Measurements from ENCODE around the gene APH1B.

The APH1B gene

DNA sequence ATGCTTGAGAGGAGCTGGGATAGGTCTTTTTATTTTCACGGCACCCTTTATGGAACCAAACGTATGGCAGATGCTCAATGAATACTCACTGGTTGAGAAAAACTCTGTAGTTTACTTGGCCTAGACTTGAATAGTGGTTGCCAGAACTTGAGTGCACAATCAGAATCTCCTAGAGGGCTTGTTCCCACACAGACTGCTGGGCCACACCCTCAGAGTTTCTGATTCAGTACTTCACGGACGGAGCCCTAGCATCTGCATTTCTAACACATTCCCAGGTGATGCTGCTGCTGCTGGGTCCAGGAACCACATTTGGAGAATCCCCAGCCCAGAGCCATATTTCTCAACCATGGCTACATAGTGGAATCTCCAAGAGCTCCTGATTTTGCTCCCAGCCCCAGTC, 79.7 kb downstream of the APH1B start:
- no peak for DNase-seq

DNA sequence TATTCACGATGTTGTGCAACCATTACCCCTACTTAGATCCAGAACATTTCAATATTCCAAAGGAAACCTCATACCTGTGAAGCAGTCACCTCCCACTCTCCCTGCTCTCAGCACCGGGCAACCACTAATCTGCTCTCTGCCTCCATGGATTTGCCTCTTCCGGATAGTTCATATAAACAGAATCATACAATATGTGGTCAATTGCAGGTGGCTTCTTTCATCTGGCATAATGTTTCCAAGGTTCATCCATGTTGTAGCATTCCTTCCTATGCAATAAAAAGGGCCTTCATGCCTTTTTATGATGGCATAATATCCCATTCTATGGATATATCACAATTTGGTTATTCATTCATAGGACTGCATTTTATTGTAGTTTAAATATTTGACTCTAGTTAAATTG, 80.3 kb downstream of the APH1B start:
- DNase-seq = no peak

DNA sequence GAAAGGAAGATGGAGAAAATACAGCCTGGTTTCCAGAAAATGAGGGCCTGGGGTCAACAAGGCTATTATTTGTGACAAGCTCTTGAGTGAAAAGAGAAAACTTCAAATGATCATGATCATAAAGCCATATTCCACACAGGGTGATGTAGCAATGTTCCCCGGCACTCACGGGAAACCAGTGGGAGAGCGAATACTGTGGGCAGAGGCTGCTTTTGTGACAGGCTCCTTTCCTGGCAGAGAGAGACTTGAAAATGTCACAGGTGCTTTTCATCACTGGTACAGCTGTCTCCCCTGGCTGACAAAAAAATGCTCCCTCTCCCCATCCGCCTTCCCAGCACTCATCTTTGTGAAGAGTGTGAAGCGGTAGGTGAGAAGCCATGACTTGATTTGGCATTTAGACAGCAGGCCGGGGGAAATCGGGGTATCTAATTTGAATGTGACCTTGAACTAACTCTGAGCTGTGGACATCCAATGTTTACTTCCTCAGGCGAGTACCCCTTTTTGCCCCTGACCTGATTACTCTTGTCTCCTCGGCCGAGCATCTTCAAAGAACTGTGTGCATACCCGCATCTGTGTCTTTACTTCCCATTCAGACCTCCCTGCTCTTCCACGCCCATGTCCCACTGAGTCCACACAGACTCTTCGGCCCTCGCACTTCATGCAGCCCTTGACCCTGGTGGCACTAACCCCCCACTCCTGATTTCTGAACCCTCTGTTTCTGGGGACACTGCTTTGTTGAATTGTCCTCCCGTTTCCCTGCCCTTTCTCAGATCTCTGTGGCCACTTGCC, 81.0 kb downstream of the APH1B start:
- DNase-seq = peak; percentile 8
